Suppressor macrophage (primary cell): ENCODE data around the gene TSTD1.

Experiments used
- DNase-seq, 4 experiments: peaks; one replicate each; pipeline ENCODE4 v3.0.0-alpha.2; 2020 to 2022
- total RNA-seq, 17 experiments: gene quantifications; one replicate each; lab custom pipeline; 2026; ENCODE audit warnings: mixed read lengths in 6 of 17, inconsistent platforms in 3 of 17; lab: John Stamatoyannopoulos, UW

TSTD1 gene
- total RNA-seq = 2.1 to 7.6 (median 4.0) reads per million in 17 experiments

- peak; percentile 37 to 82 (median 64) for DNase-seq
Observed at GRCh38 chr1:161038523-161039153, at the start of gene TSTD1. Gene TSTD1, minus strand, starts transcription at chr1:161038964. Its CDS starts 75 bp downstream, at chr1:161038889.

GRCh38 chr1:161086457-161086856 lies 47.7 kb upstream of the TSTD1 start:
- no peak for DNase-seq

- no peak for DNase-seq
Observed at GRCh38 chr1:161085165-161085564, 46.4 kb upstream of the TSTD1 start.

- no peak for DNase-seq
Observed at GRCh38 chr1:161084597-161084988, 45.8 kb upstream of the TSTD1 start.

GRCh38 chr1:161083748-161084596 lies 45.2 kb upstream of the TSTD1 start:
- peak; percentile 29 to 53 (median 44) for DNase-seq

GRCh38 chr1:161082996-161083747 lies 44.4 kb upstream of the TSTD1 start:
- DNase-seq = peak; percentile 93 to 98 (median 96)

GRCh38 chr1:161082483-161082882 lies 43.7 kb upstream of the TSTD1 start:
- no peak for DNase-seq

GRCh38 chr1:161081519-161081918 lies 42.8 kb upstream of the TSTD1 start:
- no peak for DNase-seq

- no peak for DNase-seq
Observed at GRCh38 chr1:161080441-161081405, 42.0 kb upstream of the TSTD1 start.

GRCh38 chr1:161079436-161080110 lies 40.8 kb upstream of the TSTD1 start:
- DNase-seq = no peak

GRCh38 chr1:161077426-161077825 lies 38.7 kb upstream of the TSTD1 start:
- no peak for DNase-seq

- no peak for DNase-seq
Observed at GRCh38 chr1:161076410-161076809, 37.6 kb upstream of the TSTD1 start.

- DNase-seq = no peak
Observed at GRCh38 chr1:161074676-161075368, 36.1 kb upstream of the TSTD1 start.

- DNase-seq = no peak
Observed at GRCh38 chr1:161073474-161074121, 34.8 kb upstream of the TSTD1 start.

GRCh38 chr1:161072751-161073449 lies 34.1 kb upstream of the TSTD1 start:
- no peak for DNase-seq

GRCh38 chr1:161071886-161072371 lies 33.2 kb upstream of the TSTD1 start:
- DNase-seq = peak; percentile 83 to 90 (median 86)

- DNase-seq = no peak
Observed at GRCh38 chr1:161070761-161071160, 32.0 kb upstream of the TSTD1 start.

- DNase-seq = peak; percentile 93 to 97 (median 96)
Observed at GRCh38 chr1:161069731-161070270, 31.0 kb upstream of the TSTD1 start, which contains the start of gene ARHGAP30. Gene ARHGAP30, minus strand, starts transcription at chr1:161069891. Its CDS starts 267 bp downstream, at chr1:161069624.

- no peak for DNase-seq
Observed at GRCh38 chr1:161069241-161069640, 30.5 kb upstream of the TSTD1 start.
